GM12878 (cell line): ENCODE measurements around the gene ROBO1. TPM values are rescaled to one million over a fixed set of nuclear protein-coding genes. Genes with fewer than 3 reads are reported as not detected.

Source experiments
- ATAC-seq: fragments of 200-7000 bp; cut with Tn5 transposase; 3 replicates; pipeline ENCODE4 v1.9.1; 2020; ENCODE audit warnings: mild to moderate bottlenecking, moderate library complexity
- BruUV-seq: library from RNA; stranded (reverse); fragments of 400-500 nt; replicated peaks from 2 replicates; lab custom pipeline; 2021; lab: Mats Ljungman, UMichigan
- CTCF ChIA-PET: fragments of 300-600 bp; sonication (Branson Sonifier 250); formaldehyde crosslinking; extraction: SDS; loops from one replicate; lab custom pipeline; 2021; ENCODE audit warnings: inconsistent platforms; lab: Yijun Ruan, JAX
- POLR2A ChIA-PET: fragments of 350-600 bp; formaldehyde crosslinking; extraction: SDS; loops from one replicate; lab custom pipeline; 2021; ENCODE audit warnings: inconsistent platforms; lab: Charles Lee
- RAD21 ChIA-PET: fragments of 300-600 bp; sonication (Branson Sonifier 250); formaldehyde crosslinking; loops from one replicate; lab custom pipeline; 2023; ENCODE audit warnings: antibody characterized with exemption; ENCODE audit not compliant: unreplicated experiment; lab: Charles Lee
- SMC1A ChIA-PET: fragments of 300-600 bp; sonication (Branson Sonifier 250); formaldehyde crosslinking; loops from one replicate; lab custom pipeline; 2023; ENCODE audit not compliant: unreplicated experiment, uncharacterized antibody; lab: Charles Lee
- DNase-seq: peaks from one replicate; pipeline ENCODE4 v3.0.0-alpha.2; 2011; ENCODE audit warnings: low read depth, low spot score
- FAIRE-seq: peaks from 3 replicates; lab custom pipeline; 2011; peaks lifted over from hg19 to GRCh38; lab: Jason Lieb, UNC
- H2AFZ ChIP-seq: 2 replicates; pipeline ENCODE4 v1.6.0; 2011; ENCODE audit warnings: low read depth, low read length, control low read depth; ENCODE audit not compliant: control insufficient read depth
- H3K27ac ChIP-seq: 2 replicates; pipeline ENCODE4 v1.5.1; 2011; ENCODE audit warnings: control low read depth; ENCODE audit not compliant: control insufficient read depth, insufficient read depth
- H3K27me3 ChIP-seq, 2 experiments: replicated peaks in 1 of 2; 2 replicates each; pipeline versions ENCODE4 v1.6.0 to v1.6.1; 2011; ENCODE audit warnings: low read length in 1 of 2; ENCODE audit not compliant: control insufficient read depth in 2 of 2, insufficient read depth in 2 of 2
- H3K36me3 ChIP-seq, 2 experiments: 2 replicates each; pipeline ENCODE4 v1.5.1; 2011; ENCODE audit warnings: low read length in 1 of 2; ENCODE audit not compliant: control insufficient read depth in 2 of 2, insufficient read depth in 2 of 2
- H3K4me1 ChIP-seq: 2 replicates; pipeline ENCODE4 v1.6.1; 2011; ENCODE audit warnings: mild to moderate bottlenecking, low read length, moderate library complexity, mixed read lengths; ENCODE audit not compliant: control insufficient read depth, insufficient read depth
- H3K4me2 ChIP-seq: 2 replicates; pipeline ENCODE4 v1.6.0; 2011; ENCODE audit warnings: control low read depth; ENCODE audit not compliant: control insufficient read depth, insufficient read depth
- H3K4me3 ChIP-seq: fragments of 200-600 bp; sonication (generic); 2 replicates; pipeline ENCODE4 v1.5.1; 2016
- H3K79me2 ChIP-seq: 2 replicates; pipeline ENCODE4 v1.6.0; 2011; ENCODE audit warnings: low read length; ENCODE audit not compliant: control insufficient read depth, insufficient read depth
- H3K9ac ChIP-seq: 2 replicates; pipeline ENCODE4 v1.8.0; 2011; ENCODE audit warnings: low read length, control low read depth, mixed read lengths; ENCODE audit not compliant: control insufficient read depth, insufficient read depth
- H3K9me3 ChIP-seq: replicated peaks from 3 replicates; pipeline ENCODE4 v1.5.1; 2011; ENCODE audit warnings: mild to moderate bottlenecking, low read length; ENCODE audit not compliant: control insufficient read depth, insufficient read depth
- H4K20me1 ChIP-seq: 2 replicates; pipeline ENCODE4 v1.6.0; 2011; ENCODE audit not compliant: control insufficient read depth, insufficient read depth
- EED ChIP-seq: sonication (generic); IDR thresholded peaks from 2 replicates; pipeline ENCODE4 v1.6.1; 2016; ENCODE audit warnings: antibody characterized with exemption, low read depth
- GABPA ChIP-seq: IDR thresholded peaks from 2 replicates; pipeline ENCODE4 v1.6.1; 2014; ENCODE audit warnings: antibody characterized with exemption, low read depth, mild to moderate bottlenecking, inconsistent platforms
- MTA3 ChIP-seq: IDR thresholded peaks from 2 replicates; pipeline ENCODE4 v1.6.1; 2012; ENCODE audit warnings: low read length, inconsistent platforms, borderline replicate concordance
- TARDBP ChIP-seq: IDR thresholded peaks from 2 replicates; pipeline ENCODE4 v1.6.1; 2016; ENCODE audit warnings: borderline replicate concordance
- WGBS: methylation state at CpG from one replicate; pipeline ENCODE4 v1.1.6; 2016; ENCODE audit warnings: low lambda C conversion rate; ENCODE audit not compliant: insufficient replicate concordance, insufficient coverage; ENCODE audit errors: missing lambda C conversion rate; 5-methylcytosine and 5-hydroxymethylcytosine counted together
- in situ Hi-C: fragments of 300-500 bp; cut with MboI; formaldehyde crosslinking; loops from 9 replicates; pipeline ENCODE4 v1.14.3; 2018; ENCODE audit warnings: mixed read lengths
- intact Hi-C: fragments of 100-400 bp; cut with micrococcal nuclease; formaldehyde crosslinking; loops from one replicate; pipeline ENCODE4 v1.14.2; 2022; ENCODE audit not compliant: unreplicated experiment
- polyA plus RNA-seq, 11 experiments: library from polyadenylated mRNA; depleted of rRNA in 4 of 11; unstranded in 6 of 11; stranded (reverse) in 5 of 11; fragments of >200 nt; fragmentation: Nextera tagmentation in 4 of 11; fragmentation: Illumina TruSeq in 1 of 11; extraction: Ambion mirVana in 4 of 11; extraction: Trizol in 1 of 11; gene quantifications; 1 replicate in 1 of 11; 2 replicates in 10 of 11; pipeline versions ENCODE4 v1.2.1 to v1.2.3, GENCODE V29; 2011 to 2016; ENCODE audit warnings: inconsistent platforms in 2 of 11, missing spikeins in 2 of 11, low read depth in 1 of 11
- total RNA-seq, 4 experiments: library from RNA; depleted of rRNA in 3 of 4; stranded (reverse); fragments of >200 nt in 3 of 4; fragmentation: Illumina TruSeq in 1 of 4; extraction: Trizol in 1 of 4; gene quantifications; 2 replicates each; pipeline versions ENCODE4 v1.2.1 to v1.2.3, GENCODE V29; 2013 to 2021

The ROBO1 gene
- total and polyA plus RNA-seq, 10 of the 15 experiments (the other 5 are each of a cell fraction or from before 2014, with no cell fraction given) = 0.29 to 46.5 (median 1.2) TPM

DNA sequence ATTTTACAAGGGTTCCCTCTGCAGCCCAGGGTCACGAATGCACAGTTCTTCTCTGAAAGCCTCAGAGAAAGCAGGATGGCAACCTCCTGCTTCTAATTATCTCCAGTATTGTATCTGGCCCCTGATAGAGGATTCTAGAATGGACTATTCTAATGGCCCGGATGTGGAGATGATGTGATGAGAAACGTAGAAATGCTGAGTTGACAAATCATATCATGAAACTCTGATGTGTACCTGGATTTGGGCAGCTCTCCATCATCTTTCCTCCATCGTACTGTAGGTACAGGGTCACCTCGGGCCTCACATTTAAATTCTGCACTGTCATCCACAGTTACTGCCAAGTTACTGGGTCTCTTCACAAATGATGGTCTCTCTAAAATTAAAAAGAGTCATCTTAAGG is 1050.8 kb downstream of the ROBO1 start:
- Histone ChIP-seq H3K79me2 (no peaks in the 10 kb centered on the region), H4K20me1 (no peaks in the 10 kb centered on the region), H3K4me1 (no peaks in the 10 kb centered on the region), H3K36me3 (no peaks in the 10 kb centered on the region), H3K4me2 (no peak overlapping the region), H3K27ac (no peak overlapping the region), H3K9ac (no peak overlapping the region), H2AFZ (no peak overlapping the region), H3K9me3 (no peaks in the 10 kb centered on the region; the same call in 2 of the 3 replicates), H3K4me3 (no peak overlapping the region), H3K27me3 (no peaks in the 10 kb centered on the region)
- in situ Hi-C loops (no loop called here), intact Hi-C loops (no loop called here)
- ChIA-PET CTCF (interaction anchor here (1.3 kb wide), 2 partner anchors 13 to 83 kb away, joined by 3 read pairs; no protein-coding TSS in a partner anchor), POLR2A (interaction anchor here (0.8 to 1.0 kb wide), 2 partner anchors 13 to 14 kb away, joined by 3 read pairs; no protein-coding TSS in a partner anchor), RAD21 (no interaction called here), SMC1A (interaction anchor here (0.8 to 1.4 kb wide), 6 partner anchors 9 to 300 kb away, joined by 3 to 6 read pairs (median 4); no protein-coding TSS in a partner anchor)
- DNase-seq (no peak), FAIRE-seq (no peak), ATAC-seq (no peak)
- WGBS = 54% methylated on average over 5 of the region's 5 CpGs
- BruUV-seq = no TSS peak
- no peak for TF ChIP-seq TARDBP

DNA sequence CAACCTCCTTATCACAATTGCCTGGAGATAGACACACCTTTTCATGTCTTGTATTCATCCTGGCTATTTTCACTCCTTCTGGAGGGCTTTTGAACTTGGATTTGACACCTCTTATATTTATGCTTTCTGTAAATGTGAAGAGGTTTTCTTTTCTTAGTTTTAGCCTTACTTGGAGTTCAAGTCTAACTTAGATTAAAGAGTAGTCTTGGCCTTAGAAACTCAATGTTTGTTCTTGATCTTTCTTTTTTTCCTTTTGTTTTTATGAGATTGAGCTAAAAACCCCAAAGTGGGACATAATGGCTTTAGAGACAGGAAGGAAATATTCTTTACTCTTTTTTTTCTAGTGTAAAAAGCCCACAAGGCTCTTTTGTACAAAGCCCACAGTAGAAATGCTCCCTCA is 1054.9 kb downstream of the ROBO1 start:
- FAIRE-seq = no peak
- BruUV-seq = no TSS peak
- no peaks in the 10 kb centered on the region for H4K20me1 ChIP-seq

More for the DNA sequence above, 1054.9 kb downstream of the ROBO1 start:
- no peaks in the 10 kb centered on the region for H3K27me3 ChIP-seq
- in situ Hi-C loops (no loop called here), intact Hi-C loops (no loop called here)
- no peaks in the 10 kb centered on the region for H3K79me2 ChIP-seq
- H2AFZ ChIP-seq = no peak overlapping the region
- H3K9ac ChIP-seq = no peak overlapping the region
- SMC1A ChIA-PET = interaction anchor here (0.9 to 1.2 kb wide), 3 partner anchors 8 to 303 kb away, joined by 3 read pairs; no protein-coding TSS in a partner anchor
- H3K4me1 ChIP-seq = no peaks in the 10 kb centered on the region
- RAD21 ChIA-PET = no interaction called here
- H3K9me3 ChIP-seq = no peaks in the 10 kb centered on the region; the same call in 2 of the 3 replicates
- no peak overlapping the region for H3K27ac ChIP-seq
- no peaks in the 10 kb centered on the region for H3K36me3 ChIP-seq
- ATAC-seq (no peak), DNase-seq (no peak)
- H3K4me3 ChIP-seq = no peak overlapping the region
- no peak overlapping the region for H3K4me2 ChIP-seq
- TF ChIP-seq EED (no peak), MTA3 (no peak), GABPA (no peak)
- POLR2A ChIA-PET = no interaction called here
- CTCF ChIA-PET = no interaction called here
